Suprapubic skin (tissue), 3 donors: ENCODE data around the gene PRR16.

Experiments
- POLR2A ChIP-seq, 2 donors: fragments of 450-650 bp; IDR thresholded peaks; one replicate each; pipeline ENCODE4 v1.6.1; 2017; ENCODE audit warnings: antibody characterized with exemption in 2 of 2, mild to moderate bottlenecking in 2 of 2, moderate library complexity in 2 of 2
- TF ChIP-seq, protein P1 (sequence below), 2 donors: fragments of 200-600 bp in 1 of 2; fragments of 450-650 bp in 1 of 2; sonication (generic) in 1 of 2; IDR thresholded peaks; one replicate each; pipeline ENCODE4 v1.5.1; 2016 to 2019; ENCODE audit warnings: antibody characterized with exemption in 2 of 2, mild to moderate bottlenecking in 1 of 2, moderate library complexity in 1 of 2

DNA sequence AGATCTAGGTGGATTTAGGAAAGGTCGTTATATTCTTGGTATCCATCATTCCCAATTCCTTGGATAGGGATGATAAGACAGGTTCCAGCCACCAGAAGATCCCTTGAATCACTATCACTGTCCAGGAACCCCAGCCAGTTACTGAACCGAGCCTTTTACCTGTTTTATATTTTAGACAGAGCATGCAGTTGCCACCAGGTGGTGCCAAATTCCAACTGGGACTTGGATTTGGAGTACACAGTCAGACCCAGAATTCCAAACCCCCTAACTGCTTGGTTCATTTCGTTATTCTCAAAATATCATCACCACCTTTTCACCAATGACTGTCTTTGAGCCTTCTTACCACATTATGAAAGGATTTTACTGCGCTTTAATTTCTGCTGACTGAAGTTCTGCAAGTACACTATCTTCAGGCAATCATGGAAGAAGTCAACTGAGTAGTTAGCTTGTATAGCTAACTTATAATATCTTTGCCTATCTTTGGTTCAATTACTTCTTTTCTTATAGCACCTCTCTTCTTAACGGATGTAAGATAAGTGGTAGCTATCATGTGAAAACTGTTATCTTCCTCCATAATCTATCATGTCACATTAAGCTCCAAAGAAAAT lies 191.8 kb downstream of the PRR16 start:
- TF ChIP-seq, protein P1, sequence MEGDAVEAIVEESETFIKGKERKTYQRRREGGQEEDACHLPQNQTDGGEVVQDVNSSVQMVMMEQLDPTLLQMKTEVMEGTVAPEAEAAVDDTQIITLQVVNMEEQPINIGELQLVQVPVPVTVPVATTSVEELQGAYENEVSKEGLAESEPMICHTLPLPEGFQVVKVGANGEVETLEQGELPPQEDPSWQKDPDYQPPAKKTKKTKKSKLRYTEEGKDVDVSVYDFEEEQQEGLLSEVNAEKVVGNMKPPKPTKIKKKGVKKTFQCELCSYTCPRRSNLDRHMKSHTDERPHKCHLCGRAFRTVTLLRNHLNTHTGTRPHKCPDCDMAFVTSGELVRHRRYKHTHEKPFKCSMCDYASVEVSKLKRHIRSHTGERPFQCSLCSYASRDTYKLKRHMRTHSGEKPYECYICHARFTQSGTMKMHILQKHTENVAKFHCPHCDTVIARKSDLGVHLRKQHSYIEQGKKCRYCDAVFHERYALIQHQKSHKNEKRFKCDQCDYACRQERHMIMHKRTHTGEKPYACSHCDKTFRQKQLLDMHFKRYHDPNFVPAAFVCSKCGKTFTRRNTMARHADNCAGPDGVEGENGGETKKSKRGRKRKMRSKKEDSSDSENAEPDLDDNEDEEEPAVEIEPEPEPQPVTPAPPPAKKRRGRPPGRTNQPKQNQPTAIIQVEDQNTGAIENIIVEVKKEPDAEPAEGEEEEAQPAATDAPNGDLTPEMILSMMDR (IDR thresholded peaks at IDR 0.05): peak; percentile 4 to 47
- TF ChIP-seq POLR2A (IDR thresholded peaks at IDR 0.05): no peak
